Mesothelial cell of epicardium (in vitro differentiated cells): ENCODE results near the gene EFCAB6. TPM values are rescaled to one million over a fixed set of nuclear protein-coding genes. Genes with fewer than 3 reads are reported as not detected.

Experiments
- DNase-seq, 2 experiments: peaks; one replicate each; pipeline ENCODE4 v3.0.0; 2021; ENCODE audit warnings: low spot score in 2 of 2; ENCODE audit not compliant: unreplicated experiment in 2 of 2
- H3K27ac Mint-ChIP-seq: 2 replicates; pipeline ENCODE4 v1.8.0; 2021; ENCODE audit warnings: mixed read lengths
- H3K27me3 Mint-ChIP-seq: 2 replicates; pipeline ENCODE4 v1.8.0; 2021; ENCODE audit warnings: low read depth, mixed read lengths
- H3K36me3 Mint-ChIP-seq: 2 replicates; pipeline ENCODE4 v1.8.0; 2021; ENCODE audit warnings: mixed read lengths
- H3K4me1 Mint-ChIP-seq: 2 replicates; pipeline ENCODE4 v1.8.0; 2021; ENCODE audit warnings: mixed read lengths
- H3K4me3 Mint-ChIP-seq: 2 replicates; pipeline ENCODE4 v1.8.0; 2021; ENCODE audit warnings: mild to moderate bottlenecking, moderate library complexity, mixed read lengths
- H3K9me3 Mint-ChIP-seq: 2 replicates; pipeline ENCODE4 v1.8.0; 2021; ENCODE audit warnings: mixed read lengths
- total RNA-seq: library from RNA; stranded (reverse); gene quantifications from 3 replicates; pipeline ENCODE4 v1.2.1, GENCODE V29; 2021
- TF ChIP-seq, protein P1 (sequence below): fragments of 200-600 bp; sonication (generic); IDR thresholded peaks from one replicate; pipeline ENCODE4 v1.5.0; 2021; ENCODE audit warnings: antibody characterized with exemption; ENCODE audit not compliant: unreplicated experiment

Gene EFCAB6
- total RNA-seq, 1 donor from 2014 or later, result 2.6 TPM

DNA sequence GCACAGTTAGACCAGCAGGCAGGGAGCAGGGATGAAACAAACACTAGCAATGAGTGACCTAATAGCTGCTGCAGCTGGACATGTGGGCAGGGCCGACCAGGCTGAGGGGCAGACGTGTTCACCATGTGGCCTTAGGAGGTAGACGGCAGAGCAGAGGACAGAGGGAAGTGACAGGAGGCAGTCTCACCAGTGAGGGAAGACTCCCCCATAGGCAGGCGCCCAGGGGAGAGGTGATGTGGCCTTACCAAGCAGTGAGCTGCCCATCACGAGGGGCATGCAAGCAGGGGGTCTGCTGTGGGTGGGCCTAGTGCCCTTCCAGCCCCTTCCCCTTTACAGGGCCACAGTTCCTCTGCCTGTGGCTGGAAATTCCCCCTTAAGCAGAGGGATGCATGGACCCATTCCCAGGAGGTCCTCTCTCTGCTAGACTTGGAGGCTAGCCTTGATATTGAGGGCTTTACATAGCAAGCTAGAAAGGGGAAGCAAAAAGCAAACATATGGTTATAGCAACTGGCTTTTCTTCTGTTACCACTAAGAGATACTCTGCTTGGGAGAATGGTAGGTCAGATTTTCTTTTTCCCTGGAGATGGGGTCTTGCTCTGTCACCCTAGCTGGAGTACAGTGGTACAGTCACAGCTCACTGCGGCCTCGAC lies 332.7 kb downstream of the EFCAB6 start:
- TF ChIP-seq, protein P1, sequence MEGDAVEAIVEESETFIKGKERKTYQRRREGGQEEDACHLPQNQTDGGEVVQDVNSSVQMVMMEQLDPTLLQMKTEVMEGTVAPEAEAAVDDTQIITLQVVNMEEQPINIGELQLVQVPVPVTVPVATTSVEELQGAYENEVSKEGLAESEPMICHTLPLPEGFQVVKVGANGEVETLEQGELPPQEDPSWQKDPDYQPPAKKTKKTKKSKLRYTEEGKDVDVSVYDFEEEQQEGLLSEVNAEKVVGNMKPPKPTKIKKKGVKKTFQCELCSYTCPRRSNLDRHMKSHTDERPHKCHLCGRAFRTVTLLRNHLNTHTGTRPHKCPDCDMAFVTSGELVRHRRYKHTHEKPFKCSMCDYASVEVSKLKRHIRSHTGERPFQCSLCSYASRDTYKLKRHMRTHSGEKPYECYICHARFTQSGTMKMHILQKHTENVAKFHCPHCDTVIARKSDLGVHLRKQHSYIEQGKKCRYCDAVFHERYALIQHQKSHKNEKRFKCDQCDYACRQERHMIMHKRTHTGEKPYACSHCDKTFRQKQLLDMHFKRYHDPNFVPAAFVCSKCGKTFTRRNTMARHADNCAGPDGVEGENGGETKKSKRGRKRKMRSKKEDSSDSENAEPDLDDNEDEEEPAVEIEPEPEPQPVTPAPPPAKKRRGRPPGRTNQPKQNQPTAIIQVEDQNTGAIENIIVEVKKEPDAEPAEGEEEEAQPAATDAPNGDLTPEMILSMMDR, result no peak
- DNase-seq, result no peak
- H3K27me3 Mint-ChIP-seq, result peaks cover 3% of the 10 kb centered on the region
- no peaks in the 10 kb centered on the region for H3K9me3 Mint-ChIP-seq
- no peak overlapping the region for H3K4me3 Mint-ChIP-seq
- H3K4me1 Mint-ChIP-seq, result no peaks in the 10 kb centered on the region
- no peak overlapping the region for H3K27ac Mint-ChIP-seq
- H3K36me3 Mint-ChIP-seq, result no peaks in the 10 kb centered on the region

Other genes starting within 250 kb of the EFCAB6 start
- gene SULT4A1, start 50.2 kb upstream of the EFCAB6 start, total RNA-seq, result 7.1 to 8.7 TPM (median 7.2 TPM) in 3 replicates
- not detected in 3 replicates for gene PNPLA5, start 79.7 kb upstream of the EFCAB6 start, total RNA-seq
- gene PNPLA3, start 111.5 kb upstream of the EFCAB6 start, total RNA-seq, result 5.7 to 6.2 TPM (median 6.1 TPM) in 3 replicates
- 44.1 to 44.9 TPM (median 44.8 TPM) in 3 replicates for gene SAMM50, start 143.1 kb upstream of the EFCAB6 start, total RNA-seq
- 21.7 to 23.3 TPM (median 22.1 TPM) in 3 replicates for gene PARVB, start 212.0 kb upstream of the EFCAB6 start, total RNA-seq